H1 (cell line): ENCODE measurements around the gene PNMA8B. TPM values are rescaled to one million over a fixed set of nuclear protein-coding genes. Genes with fewer than 3 reads are reported as not detected.

Experiments used
- CTCF ChIA-PET: fragments of 300-600 bp; sonication (Branson Sonifier 250); formaldehyde crosslinking; loops from one replicate; lab custom pipeline; 2021; ENCODE audit not compliant: partially characterized antibody; lab: Charles Lee
- POLR2A ChIA-PET: fragments of 300-600 bp; sonication (Branson Sonifier 250); formaldehyde crosslinking; loops from one replicate; lab custom pipeline; 2021; ENCODE audit warnings: inconsistent platforms; ENCODE audit not compliant: partially characterized antibody; lab: Charles Lee
- DNase-seq, 2 experiments: peaks; one replicate each; pipeline versions ENCODE4 v3.0.0 to v3.0.0-alpha.2; 2010 to 2022; ENCODE audit warnings: low spot score in 2 of 2, low read depth in 1 of 2, mixed read lengths in 1 of 2
- FAIRE-seq: peaks from 2 replicates; lab custom pipeline; 2011; peaks lifted over from hg19 to GRCh38; lab: Jason Lieb, UNC
- H2AFZ ChIP-seq: 2 replicates; pipeline ENCODE4 v1.8.1; 2012; ENCODE audit warnings: low read length, inconsistent platforms
- H2AK5ac ChIP-seq: 2 replicates; pipeline ENCODE4 v1.6.1; 2013; ENCODE audit warnings: low read depth, low read length
- H2BK120ac ChIP-seq: replicated peaks from 2 replicates; pipeline ENCODE3; 2013; ENCODE audit warnings: low read depth, low read length, inconsistent platforms
- H2BK12ac ChIP-seq: 2 replicates; pipeline ENCODE4 v1.6.1; 2013; ENCODE audit warnings: low read depth, low read length
- H2BK15ac ChIP-seq: 2 replicates; pipeline ENCODE4 v1.6.1; 2013; ENCODE audit warnings: low read length
- H2BK20ac ChIP-seq: 2 replicates; pipeline ENCODE4 v1.6.1; 2013; ENCODE audit warnings: low read length
- H2BK5ac ChIP-seq: 2 replicates; pipeline ENCODE4 v1.6.1; 2013; ENCODE audit warnings: low read depth, low read length
- H3K14ac ChIP-seq: 2 replicates; pipeline ENCODE4 v1.6.1; 2013; ENCODE audit warnings: inconsistent platforms; ENCODE audit not compliant: insufficient read length
- H3K18ac ChIP-seq: 2 replicates; pipeline ENCODE4 v1.6.1; 2013; ENCODE audit warnings: low read length; ENCODE audit errors: extremely low read depth
- H3K23ac ChIP-seq: 2 replicates; pipeline ENCODE4 v1.6.1; 2013; ENCODE audit warnings: inconsistent platforms; ENCODE audit not compliant: insufficient read length
- H3K23me2 ChIP-seq: 2 replicates; pipeline ENCODE4 v1.6.1; 2013; ENCODE audit warnings: low read depth, low read length
- H3K27ac ChIP-seq: 2 replicates; pipeline ENCODE4 v1.6.1; 2011; ENCODE audit warnings: low read depth, low read length, inconsistent platforms
- H3K27me3 ChIP-seq, 4 experiments: replicated peaks in 1 of 4; 1 replicate in 1 of 4; 2 replicates in 3 of 4; pipeline versions ENCODE4 v1.6.1 to v1.8.1; 2011 to 2013; ENCODE audit warnings: low read length in 3 of 4, mild to moderate bottlenecking in 3 of 4, inconsistent platforms in 2 of 4, mixed read lengths in 2 of 4, moderate library complexity in 1 of 4; ENCODE audit not compliant: control insufficient read depth in 3 of 4, insufficient read depth in 3 of 4; ENCODE audit errors: extremely low read depth in 1 of 4
- H3K36me3 ChIP-seq, 4 experiments: 2 replicates each; pipeline versions ENCODE4 v1.6.1 to v1.8.1; 2011 to 2013; ENCODE audit warnings: mild to moderate bottlenecking in 4 of 4, low read length in 3 of 4, moderate library complexity in 2 of 4, control low read depth in 1 of 4, inconsistent platforms in 1 of 4; ENCODE audit not compliant: insufficient read depth in 4 of 4, control insufficient read depth in 2 of 4
- H3K4ac ChIP-seq: replicated peaks from 2 replicates; pipeline ENCODE3; 2013; ENCODE audit warnings: low read length, low read depth, mixed read lengths, inconsistent platforms; ENCODE audit not compliant: insufficient read length
- H3K4me1 ChIP-seq, 4 experiments: replicated peaks in 1 of 4; 1 replicate in 1 of 4; 2 replicates in 3 of 4; pipeline versions ENCODE4 v1.6.1 to v1.8.1; 2011 to 2013; ENCODE audit warnings: low read length in 3 of 4, inconsistent platforms in 2 of 4, mixed read lengths in 1 of 4; ENCODE audit not compliant: insufficient read depth in 4 of 4, control insufficient read depth in 3 of 4
- H3K4me2 ChIP-seq, 2 experiments: 2 replicates each; pipeline versions ENCODE4 v1.6.1 to v1.8.1; 2011 to 2013; ENCODE audit warnings: low read depth in 2 of 2, low read length in 2 of 2, control low read depth in 1 of 2, inconsistent platforms in 1 of 2, mild to moderate bottlenecking in 1 of 2; ENCODE audit not compliant: insufficient read depth in 1 of 2
- H3K4me3 ChIP-seq, 4 experiments: fragments of 200-600, 300-600 bp in 1 of 4; sonication (generic), shearing (Covaris generic), sonication (Bioruptor Twin) in 1 of 4; 2 replicates each; pipeline versions ENCODE4 v1.5.1 to v1.8.1; 2011 to 2016; ENCODE audit warnings: low read length in 4 of 4, low read depth in 3 of 4, control low read depth in 2 of 4, inconsistent platforms in 2 of 4, mild to moderate bottlenecking in 2 of 4, mixed read lengths in 1 of 4, moderate library complexity in 1 of 4; ENCODE audit not compliant: insufficient read depth in 2 of 4; ENCODE audit errors: extremely low read depth in 1 of 4
- H3K56ac ChIP-seq: replicated peaks from 2 replicates; pipeline ENCODE3; 2013; ENCODE audit warnings: low read depth, mild to moderate bottlenecking, mixed read lengths, low read length, inconsistent platforms; ENCODE audit not compliant: insufficient read length
- H3K79me1 ChIP-seq: 2 replicates; pipeline ENCODE4 v1.6.1; 2013; ENCODE audit warnings: low read depth, low read length, control low read depth
- H3K79me2 ChIP-seq, 2 experiments: 2 replicates each; pipeline versions ENCODE4 v1.6.1 to v1.8.1; 2012 to 2013; ENCODE audit warnings: low read length in 2 of 2, mild to moderate bottlenecking in 2 of 2, inconsistent platforms in 1 of 2; ENCODE audit not compliant: insufficient read depth in 2 of 2, control insufficient read depth in 1 of 2
- H3K9ac ChIP-seq, 4 experiments: replicated peaks in 1 of 4; 1 replicate in 1 of 4; 2 replicates in 3 of 4; pipeline versions ENCODE4 v1.6.1 to v1.8.1; 2011 to 2013; ENCODE audit warnings: low read depth in 3 of 4, low read length in 3 of 4, control low read depth in 2 of 4, mild to moderate bottlenecking in 2 of 4, moderate library complexity in 2 of 4, inconsistent platforms in 1 of 4; ENCODE audit errors: extremely low read depth in 1 of 4
- H3K9me3 ChIP-seq, 2 experiments: 2 replicates each; pipeline versions ENCODE4 v1.6.1 to v1.8.1; 2012 to 2013; ENCODE audit warnings: mild to moderate bottlenecking in 2 of 2, moderate library complexity in 2 of 2, control low read depth in 1 of 2, inconsistent platforms in 1 of 2, low read depth in 1 of 2, low read length in 1 of 2, mixed read lengths in 1 of 2; ENCODE audit not compliant: insufficient read depth in 2 of 2
- H4K20me1 ChIP-seq, 2 experiments: replicated peaks in 1 of 2; 2 replicates each; pipeline versions ENCODE3 to v1.8.1; 2011 to 2013; ENCODE audit warnings: inconsistent platforms in 2 of 2, low read length in 2 of 2, mild to moderate bottlenecking in 1 of 2; ENCODE audit not compliant: insufficient read depth in 2 of 2, control insufficient read depth in 1 of 2
- H4K5ac ChIP-seq: 2 replicates; pipeline ENCODE4 v1.6.1; 2013; ENCODE audit warnings: low read length, low read depth, mixed read lengths, inconsistent platforms; ENCODE audit not compliant: insufficient read length
- H4K8ac ChIP-seq: 2 replicates; pipeline ENCODE4 v1.8.0; 2013; ENCODE audit warnings: mild to moderate bottlenecking, moderate library complexity, low read length, inconsistent platforms; ENCODE audit not compliant: insufficient read depth; ENCODE audit errors: extremely low read depth
- H4K91ac ChIP-seq: replicated peaks from 2 replicates; pipeline ENCODE3; 2013; ENCODE audit warnings: low read length, mixed read lengths, inconsistent platforms; ENCODE audit not compliant: insufficient read length
- BCL11A ChIP-seq, 2 experiments: IDR thresholded peaks; one replicate each; pipeline ENCODE4 v1.6.1; 2011; ENCODE audit warnings: low read depth in 2 of 2, low read length in 2 of 2, mild to moderate bottlenecking in 2 of 2
- CHD2 ChIP-seq: IDR thresholded peaks from 2 replicates; pipeline ENCODE4 v1.6.1; 2012; ENCODE audit warnings: low read length, improper control_type of control experiment
- RFX5 ChIP-seq: IDR thresholded peaks from 2 replicates; pipeline ENCODE4 v1.6.1; 2011; ENCODE audit warnings: low read depth, low read length, improper control_type of control experiment, borderline replicate concordance
- WGBS, 2 experiments: shearing (Covaris generic) in 1 of 2; methylation state at CpG; one replicate each; pipeline versions ENCODE4 v1.1.6 to v1.1.7; 2013 to 2015; ENCODE audit warnings: low lambda C conversion rate in 2 of 2, mixed read lengths in 2 of 2, inconsistent platforms in 1 of 2, low coverage in 1 of 2, missing lambda C conversion rate in 1 of 2; ENCODE audit not compliant: insufficient replicate concordance in 2 of 2, insufficient coverage in 1 of 2, insufficient read length in 1 of 2; ENCODE audit errors: extremely low coverage in 1 of 2, missing lambda C conversion rate in 1 of 2; 5-methylcytosine and 5-hydroxymethylcytosine counted together
- polyA plus RNA-seq, 7 experiments: library from polyadenylated mRNA; depleted of rRNA in 3 of 7; stranded (reverse) in 5 of 7; unstranded in 2 of 7; fragments of >200 nt in 5 of 7; fragments of 200-250 nt in 2 of 7; gene quantifications; 1 replicate in 5 of 7; 2 replicates in 1 of 7; 4 replicates in 1 of 7; pipeline versions ENCODE4 v1.2.1 to v1.2.3, GENCODE V29; 2011 to 2013; ENCODE audit warnings: missing spikeins in 2 of 7, mixed read lengths in 2 of 7
- total RNA-seq: library from RNA; stranded (reverse); fragmentation: NEBNext Ultra II Directional; extraction: Animal tissue kit (Norgen Biotek cat#: 25700); gene quantifications from 2 replicates; pipeline ENCODE4 v1.2.1, GENCODE V29; 2021

Gene PNMA8B
- total and polyA plus RNA-seq, 2 of the 8 experiments (the other 6 are each of a cell fraction or from before 2014, with no cell fraction given), result 0.48 to 1.4 TPM

GRCh38 chr19:46484656-46485055, 11.0 kb downstream of the PNMA8B start:
- FAIRE-seq, result no peak
- Histone ChIP-seq H2AFZ (no peak overlapping the region), H2BK12ac (no peak overlapping the region), H2AK5ac (no peak overlapping the region), H3K4me3 (no peak overlapping the region), H3K56ac (no peak overlapping the region), H4K5ac (no peak overlapping the region), H3K79me2 (no peaks in the 10 kb centered on the region), H3K23me2 (peaks cover 4% of the 10 kb centered on the region; the same call in 1 of the 2 replicates), H3K4me1 (peaks cover 0 to 15% (median 7%) of the 10 kb centered on the region in 4 experiments; a peak in 5 of 7 replicates), H3K18ac (no peak overlapping the region), H2BK20ac (no peak overlapping the region), H4K91ac (no peak overlapping the region), H3K4me2 (no peak overlapping the region), H3K27me3 (peaks cover 12 to 32% (median 21%) of the 10 kb centered on the region in 4 experiments), H2BK15ac (no peak overlapping the region), H3K14ac (no peak overlapping the region), H2BK120ac (no peak overlapping the region), H3K9me3 (no peaks in the 10 kb centered on the region), H2BK5ac (no peak overlapping the region), H3K36me3 (no peaks in the 10 kb centered on the region), H4K20me1 (peaks cover 3% of the 10 kb centered on the region in 2 experiments), H4K8ac (no peak overlapping the region), H3K23ac (no peak overlapping the region), H3K79me1 (no peaks in the 10 kb centered on the region), H3K9ac (no peak overlapping the region), H3K27ac (no peak overlapping the region), H3K4ac (no peak overlapping the region)
- no peak for TF ChIP-seq BCL11A (IDR thresholded peaks at IDR 0.05; ENCODE audit: low read depth in 2 of 2, low read length in 2 of 2)
- 0 out of 2 replicates have a peak, but pooled peaks have one; percentile 28 for TF ChIP-seq RFX5
- no peak for TF ChIP-seq CHD2
- POLR2A ChIA-PET, result interaction anchor here (0.8 to 1.3 kb wide), 3 partner anchors 20 to 76 kb away, joined by 3 to 5 read pairs (median 3); partner anchors contain the start of gene CCDC8
- CTCF ChIA-PET, result interaction anchor here (0.7 to 4.2 kb wide), 11 partner anchors 8 to 99 kb away, joined by 3 to 75 read pairs (median 5); no protein-coding TSS in a partner anchor
- 77% methylated on average over 4 of the region's 4 CpGs; no CpG with 5 or more reads in 1 of the 2 experiments for WGBS, 2 experiments
- no peak for DNase-seq
